GM12872 (cell line): ENCODE results near the gene FAM98C.
A peak's percentile ranks its signal among the peaks of the same experiment; 100 is the strongest.

ENCODE experiments used
- CTCF ChIP-seq: IDR thresholded peaks from 3 replicates; pipeline ENCODE4 v1.5.1; 2011; ENCODE audit warnings: low read depth, mild to moderate bottlenecking, low read length, moderate library complexity; ENCODE audit not compliant: insufficient read depth

The FAM98C gene

GRCh38 chr19:38440592-38440991, 37.7 kb downstream of the FAM98C start:
- no peak for TF ChIP-seq CTCF

DNA sequence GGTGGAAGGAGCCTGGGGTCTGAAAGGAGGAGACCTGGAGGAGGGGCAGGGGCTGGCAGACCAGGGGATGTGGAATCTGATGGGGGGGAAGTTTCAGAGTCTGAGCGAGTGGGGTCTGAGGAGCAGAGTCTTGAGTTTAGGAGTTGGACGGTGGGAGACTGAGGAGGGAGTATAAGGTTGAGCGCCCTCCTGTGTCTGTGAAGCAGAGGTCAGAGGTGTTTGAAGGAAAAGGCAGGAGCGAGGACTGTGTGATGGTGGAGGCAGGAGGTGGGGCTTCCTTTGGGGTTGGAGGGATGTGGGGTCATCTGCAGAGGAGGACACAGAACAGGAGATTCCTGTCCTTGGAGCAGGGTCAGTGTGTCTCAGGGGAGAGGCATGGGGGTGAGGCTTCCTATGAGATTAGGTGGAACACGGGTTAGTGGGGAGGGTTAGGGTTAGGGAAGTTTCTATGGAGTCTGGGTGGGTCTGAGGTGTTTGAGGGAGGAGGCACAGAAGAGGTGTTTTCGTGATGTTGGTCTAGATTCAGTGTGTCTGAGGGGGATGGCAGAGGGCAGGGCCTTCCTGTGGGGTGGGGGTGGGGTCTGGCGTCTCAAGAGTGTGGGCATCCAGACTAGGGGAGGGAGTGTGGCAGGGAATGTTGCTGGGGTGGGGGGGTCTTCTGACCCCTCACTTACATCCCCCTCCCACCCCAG, 38.9 kb downstream of the FAM98C start:
- 0 out of 3 replicates have a peak, but pooled peaks have one; percentile 24 for TF ChIP-seq CTCF

DNA sequence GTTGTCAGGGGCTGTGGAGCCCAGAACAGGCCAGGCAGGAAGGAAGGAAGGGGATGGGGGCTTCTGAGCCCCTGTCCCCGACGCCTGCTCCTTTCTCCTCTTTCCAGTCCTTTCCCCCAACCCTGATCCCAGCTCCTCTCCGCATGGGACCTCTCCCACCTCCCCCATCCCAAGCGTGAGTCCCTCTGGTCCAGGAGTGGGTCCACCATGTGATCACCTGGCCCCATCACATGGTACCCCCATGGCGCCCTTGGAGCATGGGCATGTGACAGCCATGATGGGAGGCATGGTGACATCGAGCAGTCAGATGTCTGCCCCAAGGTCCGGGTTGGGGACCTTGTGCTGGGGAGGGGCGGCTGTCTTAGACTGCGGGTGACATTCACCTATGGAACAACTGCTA, 39.8 kb downstream of the FAM98C start:
- TF ChIP-seq CTCF, result no peak

DNA sequence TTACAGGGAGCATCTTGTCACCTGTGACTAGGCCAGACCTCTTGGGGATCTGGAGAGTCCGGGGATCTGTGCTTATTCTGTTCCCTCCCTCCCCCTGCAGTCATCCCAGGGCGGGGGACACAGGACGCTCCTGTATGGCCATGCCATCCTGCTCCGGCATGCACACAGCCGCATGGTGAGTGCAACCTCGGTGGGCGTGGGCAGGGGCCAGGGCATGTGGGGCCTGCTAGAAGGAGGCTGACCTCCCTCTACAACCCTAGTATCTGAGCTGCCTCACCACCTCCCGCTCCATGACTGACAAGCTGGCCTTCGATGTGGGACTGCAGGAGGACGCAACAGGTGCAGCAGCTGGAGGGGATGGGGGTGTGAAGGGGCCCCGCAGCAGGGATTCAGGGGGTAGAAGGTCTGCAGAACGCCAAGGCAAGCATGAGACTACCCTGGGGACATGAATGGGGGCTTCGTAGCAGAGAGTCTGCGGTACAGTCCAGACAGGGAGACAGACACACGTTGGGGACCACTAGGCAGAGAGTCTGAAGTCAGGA, 40.6 kb downstream of the FAM98C start:
- TF ChIP-seq CTCF, result no peak

DNA sequence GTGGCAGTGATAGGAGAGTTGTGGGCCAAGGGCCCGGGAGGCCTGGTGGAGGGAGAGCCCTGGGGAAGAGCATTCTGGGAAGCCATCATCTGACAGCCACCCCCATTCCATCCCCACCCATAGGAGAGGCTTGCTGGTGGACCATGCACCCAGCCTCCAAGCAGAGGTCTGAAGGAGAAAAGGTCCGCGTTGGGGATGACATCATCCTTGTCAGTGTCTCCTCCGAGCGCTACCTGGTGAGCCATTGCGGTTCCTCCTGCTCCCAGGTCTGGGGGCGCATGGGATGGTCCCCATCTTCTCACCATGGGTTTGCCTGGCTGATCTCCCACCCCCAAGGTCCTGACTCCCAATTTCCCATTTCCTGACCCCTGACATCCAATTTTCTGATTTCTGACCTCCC, 41.1 kb downstream of the FAM98C start:
- no peak for TF ChIP-seq CTCF

DNA sequence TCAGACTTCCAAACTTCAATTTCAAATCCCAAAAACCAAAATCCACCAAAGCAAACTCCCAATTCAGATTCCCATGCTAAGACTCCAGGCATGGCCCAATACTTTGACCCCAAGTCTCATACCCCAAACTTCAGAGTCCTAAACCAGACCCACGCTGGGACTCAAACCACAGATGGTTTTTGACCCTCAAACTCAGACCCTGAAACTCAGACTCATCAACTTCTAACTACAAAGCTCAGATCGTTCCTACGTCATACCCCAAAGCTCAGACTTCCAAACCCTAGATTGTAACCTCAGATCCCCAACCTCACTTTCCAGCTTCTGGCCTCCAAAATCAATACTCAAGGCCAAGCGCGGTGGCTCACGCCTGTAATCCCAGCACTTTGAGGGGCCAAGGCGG, 42.5 kb downstream of the FAM98C start:
- TF ChIP-seq CTCF, result no peak

GRCh38 chr19:38448225-38448624, 45.3 kb downstream of the FAM98C start:
- TF ChIP-seq CTCF, result no peak
